Activated CD8-positive, alpha-beta memory T cell treated with anti-CD3 and anti-CD28 coated beads for 24 hours (primary cell): Measurements from ENCODE around the gene ZBTB6.

Experiments used
- DNase-seq: peaks from one replicate; pipeline ENCODE4 v3.0.0-alpha.2; 2020

The ZBTB6 gene

GRCh38 chr9:122912964-122913673 lies at the start of gene ZBTB6:
TSS of gene ZBTB6 (minus strand) at chr9:122913323. CDS start at chr9:122912072, 1,251 bp downstream.
- DNase-seq: peak; percentile 87

GRCh38 chr9:122961139-122961538 lies 48.0 kb upstream of the ZBTB6 start:
- no peak for DNase-seq

GRCh38 chr9:122955961-122956360 lies 42.8 kb upstream of the ZBTB6 start:
- no peak for DNase-seq

GRCh38 chr9:122954253-122954691 lies 41.1 kb upstream of the ZBTB6 start:
- no peak for DNase-seq

- DNase-seq: no peak
Measured at GRCh38 chr9:122951056-122951455, 37.9 kb upstream of the ZBTB6 start.

GRCh38 chr9:122950263-122950662 lies 37.1 kb upstream of the ZBTB6 start:
- DNase-seq: no peak

- DNase-seq: no peak
Measured at GRCh38 chr9:122949696-122950095, 36.6 kb upstream of the ZBTB6 start.

- DNase-seq: no peak
Measured at GRCh38 chr9:122948313-122948712, 35.2 kb upstream of the ZBTB6 start.

- DNase-seq: no peak
Measured at GRCh38 chr9:122946461-122947005, 33.4 kb upstream of the ZBTB6 start.

GRCh38 chr9:122944960-122945888 lies 32.1 kb upstream of the ZBTB6 start:
- no peak for DNase-seq

- DNase-seq: no peak
Measured at GRCh38 chr9:122941582-122942234, 28.6 kb upstream of the ZBTB6 start.

GRCh38 chr9:122940749-122941581 lies 27.8 kb upstream of the ZBTB6 start, which contains the start of gene RABGAP1:
TSS of gene RABGAP1 (plus strand) at chr9:122941020. CDS start at chr9:122957060, 16,040 bp downstream.
- DNase-seq: peak; percentile 98

GRCh38 chr9:122940454-122940748 lies 27.3 kb upstream of the ZBTB6 start:
- no peak for DNase-seq

GRCh38 chr9:122939601-122940000 lies 26.5 kb upstream of the ZBTB6 start:
- no peak for DNase-seq

GRCh38 chr9:122936883-122937282 lies 23.8 kb upstream of the ZBTB6 start:
- no peak for DNase-seq

GRCh38 chr9:122936464-122936863 lies 23.3 kb upstream of the ZBTB6 start:
- DNase-seq: no peak

- peak; percentile 93 for DNase-seq
Measured at GRCh38 chr9:122931226-122932121, 18.4 kb upstream of the ZBTB6 start, which contains the start of gene ZBTB26. TSS of gene ZBTB26 (minus strand) at chr9:122931512. CDS start at chr9:122919934, 11,578 bp downstream.

- DNase-seq: no peak
Measured at GRCh38 chr9:122930541-122931225, 17.6 kb upstream of the ZBTB6 start.

GRCh38 chr9:122929796-122930354 lies 16.8 kb upstream of the ZBTB6 start:
- no peak for DNase-seq

- DNase-seq: no peak
Measured at GRCh38 chr9:122923947-122924346, 10.8 kb upstream of the ZBTB6 start.
